AG08395 (cell line): ENCODE measurements around the gene DYNC1LI1.
"Not testable (repeated sequence)": the region's sequence is repeated elsewhere in the genome, so short reads cannot be mapped to it uniquely, and the experiment has no call there.

Experiments used
- DNase-seq: peaks from one replicate; pipeline ENCODE4 v3.0.0; 2012; ENCODE audit warnings: mixed read lengths, low spot score

Gene DYNC1LI1

DNA sequence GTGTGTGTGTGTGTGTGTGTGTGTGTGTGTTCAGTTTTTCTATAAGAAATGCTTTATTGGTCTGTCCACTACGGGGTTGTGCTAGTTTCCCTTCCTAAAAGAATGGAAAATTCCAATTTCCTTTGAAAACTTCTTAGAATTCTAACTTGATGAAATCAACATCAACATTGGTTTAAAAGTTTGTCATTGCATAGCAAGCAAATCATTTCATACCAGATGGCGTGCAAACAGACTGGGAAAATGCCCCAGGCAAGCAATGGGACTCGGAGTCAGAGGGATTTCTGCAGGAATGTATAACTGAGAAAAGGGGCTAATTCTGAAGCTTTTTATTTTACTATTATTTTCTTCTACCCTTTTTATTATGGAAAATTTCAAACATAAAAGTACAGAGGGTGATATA is 13.1 kb upstream of the DYNC1LI1 start:
- peak; percentile 72 for DNase-seq

DNA sequence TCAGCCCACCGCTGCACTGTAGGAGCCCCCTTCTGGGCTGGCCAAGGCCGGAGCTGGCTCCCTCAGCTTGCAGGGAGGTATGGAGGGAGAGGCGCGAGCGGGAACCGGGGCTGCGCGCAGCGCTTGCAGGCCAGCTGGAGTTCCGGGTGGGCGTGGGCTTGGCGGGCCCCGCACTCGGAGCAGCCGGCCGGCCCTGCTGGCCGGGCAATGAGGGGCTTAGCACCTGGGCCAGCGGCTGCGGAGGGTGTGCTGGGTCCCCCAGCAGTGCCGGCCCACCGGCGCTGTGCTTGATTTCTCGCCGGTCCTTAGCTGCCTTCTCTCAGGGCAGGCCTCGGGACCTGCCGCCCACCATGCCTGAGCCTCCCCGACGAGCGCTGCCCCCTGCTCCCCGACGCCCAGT is 8.0 kb upstream of the DYNC1LI1 start:
- DNase-seq: not testable (repeated sequence)

DNA sequence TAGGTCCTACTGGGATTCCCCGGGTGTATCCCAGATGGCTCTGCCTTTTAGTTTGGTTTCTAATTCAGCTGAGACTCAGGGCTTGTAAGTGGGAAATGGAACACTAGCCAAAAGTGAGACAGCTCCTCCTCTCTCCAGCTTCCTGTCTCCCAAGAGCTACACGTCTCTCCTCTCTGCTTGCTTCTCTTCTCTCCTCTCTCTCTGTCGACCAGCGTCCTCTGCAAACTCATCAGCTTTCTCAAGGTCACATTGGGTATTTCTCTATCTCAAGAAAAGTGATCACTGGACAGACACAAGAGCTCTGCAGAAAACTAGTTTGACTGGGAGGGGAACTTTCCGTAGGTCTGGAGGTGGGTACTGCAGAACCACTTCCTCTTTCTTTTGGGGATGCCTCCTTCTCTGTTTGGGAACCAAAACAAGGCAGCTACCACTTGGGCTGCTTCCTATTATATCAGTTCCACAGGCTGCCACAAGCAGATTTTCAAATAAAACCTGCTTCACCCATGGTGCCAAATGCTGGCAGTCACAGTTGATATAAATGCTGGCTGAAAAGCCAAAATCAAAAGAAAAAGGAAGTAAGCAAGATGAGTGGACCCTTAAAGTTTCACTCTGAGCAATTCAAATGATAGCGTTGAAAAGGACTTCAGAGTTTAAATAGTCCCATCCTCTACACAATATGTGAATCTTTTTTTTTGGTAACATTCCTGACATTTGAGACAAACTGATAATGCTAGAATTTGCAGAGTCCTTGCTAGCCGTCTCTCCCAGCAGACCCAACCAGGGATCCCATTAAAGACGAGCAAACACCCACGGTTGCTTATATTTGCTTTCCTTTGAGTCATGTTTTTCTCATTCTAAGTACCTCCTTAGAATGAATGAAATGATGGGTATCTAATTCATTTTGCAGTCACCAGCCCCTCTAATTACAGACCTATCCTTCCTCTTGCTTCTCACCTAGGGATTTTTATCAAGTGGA is 7.2 kb upstream of the DYNC1LI1 start:
- DNase-seq: peak; percentile 58

DNA sequence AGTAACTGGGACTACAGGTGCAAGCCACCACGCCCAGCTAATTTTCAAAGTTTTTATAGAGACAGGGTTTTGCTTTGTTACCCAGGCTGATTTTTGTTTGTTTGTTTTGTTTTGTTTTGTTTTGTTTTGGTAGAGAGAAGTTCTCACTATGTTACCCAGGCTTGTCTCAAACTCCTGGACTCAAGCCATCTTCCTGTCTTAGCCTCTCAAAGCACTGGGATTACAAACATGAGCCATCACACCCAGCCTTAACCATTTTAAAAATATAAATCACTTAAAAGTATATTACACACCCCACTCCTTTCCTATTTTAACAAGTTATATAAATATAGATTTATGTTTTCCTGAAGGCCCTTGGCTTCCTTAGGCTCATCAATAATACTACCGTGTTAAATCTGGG is 6.5 kb upstream of the DYNC1LI1 start:
- DNase-seq: no peak

DNA sequence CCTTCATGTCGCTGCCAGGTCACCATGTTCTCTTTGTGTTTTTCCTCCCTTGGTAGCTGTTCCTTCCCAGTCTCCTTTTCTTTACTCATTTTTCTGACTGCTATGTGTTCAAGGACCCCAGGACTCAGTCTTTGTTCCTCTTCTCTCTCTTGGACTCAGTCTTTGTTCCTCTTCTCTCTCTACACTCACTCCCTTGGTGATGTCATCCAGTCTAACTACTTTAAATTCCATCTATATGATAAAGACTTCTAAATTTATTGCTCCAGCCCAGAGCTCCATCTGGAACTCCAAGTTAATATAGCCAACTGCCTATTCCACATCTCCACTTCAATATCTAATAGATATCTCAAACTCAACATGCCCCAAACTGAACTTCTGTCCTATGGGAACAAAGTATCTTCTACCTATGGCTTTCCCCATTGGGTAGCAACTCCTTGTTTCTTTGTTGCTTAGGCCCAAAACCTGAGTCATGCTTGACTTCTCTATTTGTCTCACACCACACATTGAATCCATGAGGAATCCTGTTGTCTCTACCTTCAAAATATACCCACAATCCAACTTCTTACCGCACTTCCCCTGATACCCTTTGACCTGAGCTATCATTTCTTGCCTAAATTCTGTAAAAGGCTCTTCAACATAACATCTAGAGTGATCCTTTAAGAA is 4.9 kb upstream of the DYNC1LI1 start:
- no peak for DNase-seq

DNA sequence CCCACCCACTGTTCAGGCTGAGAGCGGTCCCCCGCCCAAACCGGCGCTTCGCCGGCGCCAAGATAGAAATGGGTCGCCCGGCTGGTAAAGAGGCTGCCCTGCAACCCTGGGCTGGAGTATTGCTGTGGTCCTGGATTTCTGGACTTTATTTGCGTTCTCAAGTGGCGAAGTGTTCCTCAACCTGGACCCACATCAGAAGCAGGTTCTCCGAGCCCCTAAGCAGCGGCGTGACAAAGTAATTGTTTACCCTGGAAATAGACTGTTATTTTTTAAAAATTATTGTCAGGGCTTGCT is 481 bp upstream of the DYNC1LI1 start:
- no peak for DNase-seq

DNA sequence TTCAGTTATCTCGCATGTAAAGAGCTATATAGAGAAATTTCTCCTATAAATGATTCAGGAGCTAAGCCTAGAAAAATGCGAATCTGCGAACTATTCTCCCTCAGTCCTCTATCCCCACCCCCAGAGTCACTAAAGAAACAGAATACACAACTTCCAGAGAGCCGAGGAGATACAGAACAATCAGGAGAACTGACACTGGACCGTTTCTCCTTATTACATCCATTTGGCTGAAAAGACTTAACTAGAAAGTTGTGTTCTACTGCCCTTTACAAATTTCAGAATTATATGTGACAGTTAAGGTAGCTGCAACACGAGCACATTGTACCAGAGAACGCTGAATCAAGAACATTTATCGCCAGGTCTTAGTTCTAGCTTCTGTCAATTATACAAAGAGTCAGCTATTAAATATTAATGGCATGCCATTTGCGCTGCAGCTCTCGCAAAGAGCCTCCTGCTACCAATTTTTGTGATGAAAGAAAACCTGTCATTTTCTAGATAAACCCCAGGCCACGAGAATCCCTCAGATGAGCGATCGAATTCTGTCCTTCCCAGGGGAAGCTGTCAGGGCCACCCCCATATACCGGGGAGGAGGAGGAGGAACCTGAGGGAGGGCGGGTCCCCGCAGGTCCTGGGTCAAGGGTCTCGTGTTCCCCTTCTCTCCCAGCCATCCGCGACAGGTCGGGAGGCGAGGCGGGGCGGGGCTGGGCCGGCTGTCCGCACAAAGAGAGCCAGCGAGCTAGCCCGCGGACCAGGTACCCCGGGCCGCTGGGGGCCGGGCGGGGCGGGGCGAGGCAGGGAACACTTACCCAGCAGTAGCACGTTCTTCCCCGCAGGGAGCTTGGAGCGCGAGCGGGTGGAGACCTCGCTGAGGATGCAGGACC is 878 bp downstream of the DYNC1LI1 start:
- DNase-seq: peak; percentile 27

DNA sequence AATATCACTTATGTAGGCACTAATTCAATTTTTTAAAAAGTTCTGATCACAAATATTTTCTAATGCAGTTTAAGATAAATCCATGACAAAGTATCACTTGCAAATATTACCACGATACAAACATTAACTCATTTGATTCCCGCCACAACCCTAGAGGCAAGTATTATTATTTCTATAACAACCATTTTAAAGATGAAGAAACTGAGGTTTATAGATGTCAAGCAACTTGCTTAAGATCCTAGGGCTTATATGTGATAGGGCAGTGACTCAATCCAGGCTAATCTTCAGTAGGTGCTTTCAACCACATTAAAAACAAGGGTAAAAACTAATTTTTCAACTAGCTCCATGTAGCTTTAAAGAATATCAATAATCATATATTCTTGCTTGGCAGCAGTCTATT is 1.7 kb downstream of the DYNC1LI1 start:
- no peak for DNase-seq

DNA sequence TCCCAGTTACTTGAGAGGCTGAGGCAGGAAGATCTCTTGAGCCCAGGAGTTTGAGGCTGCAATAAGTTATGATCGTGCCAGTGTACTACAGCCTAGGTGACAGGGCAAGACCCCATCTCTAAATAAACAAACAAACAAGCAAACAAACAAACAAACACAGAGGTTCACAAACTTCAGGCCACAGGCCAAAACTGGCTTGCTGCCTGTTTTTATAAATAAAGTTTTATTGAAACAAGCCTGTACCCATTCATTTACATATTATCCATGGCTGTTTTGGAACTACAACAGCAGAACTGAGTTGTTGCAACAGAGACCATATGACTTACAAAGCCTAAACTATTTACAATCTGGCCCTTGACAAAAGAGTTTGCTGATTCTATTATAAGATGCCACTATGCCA is 6.5 kb downstream of the DYNC1LI1 start:
- DNase-seq: no peak

DNA sequence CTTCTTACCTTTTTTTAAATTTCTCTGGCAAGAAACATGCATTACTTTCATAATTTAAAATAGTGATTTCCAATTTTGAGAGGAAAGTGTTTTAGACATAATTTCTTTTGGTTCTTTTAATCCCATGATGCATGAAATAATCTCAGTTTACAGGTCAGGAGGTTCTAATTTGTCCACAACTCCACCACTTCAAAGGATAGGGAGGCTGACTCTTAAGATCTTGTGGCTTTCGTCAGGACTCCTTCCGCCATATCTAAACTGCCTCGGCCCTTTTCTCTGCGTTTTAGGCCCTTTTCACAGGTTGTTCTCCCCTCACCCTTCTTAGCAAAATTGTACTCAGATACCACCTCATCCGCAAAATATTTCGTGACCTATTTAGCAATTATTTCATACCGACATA is 8.0 kb downstream of the DYNC1LI1 start:
- DNase-seq: no peak

DNA sequence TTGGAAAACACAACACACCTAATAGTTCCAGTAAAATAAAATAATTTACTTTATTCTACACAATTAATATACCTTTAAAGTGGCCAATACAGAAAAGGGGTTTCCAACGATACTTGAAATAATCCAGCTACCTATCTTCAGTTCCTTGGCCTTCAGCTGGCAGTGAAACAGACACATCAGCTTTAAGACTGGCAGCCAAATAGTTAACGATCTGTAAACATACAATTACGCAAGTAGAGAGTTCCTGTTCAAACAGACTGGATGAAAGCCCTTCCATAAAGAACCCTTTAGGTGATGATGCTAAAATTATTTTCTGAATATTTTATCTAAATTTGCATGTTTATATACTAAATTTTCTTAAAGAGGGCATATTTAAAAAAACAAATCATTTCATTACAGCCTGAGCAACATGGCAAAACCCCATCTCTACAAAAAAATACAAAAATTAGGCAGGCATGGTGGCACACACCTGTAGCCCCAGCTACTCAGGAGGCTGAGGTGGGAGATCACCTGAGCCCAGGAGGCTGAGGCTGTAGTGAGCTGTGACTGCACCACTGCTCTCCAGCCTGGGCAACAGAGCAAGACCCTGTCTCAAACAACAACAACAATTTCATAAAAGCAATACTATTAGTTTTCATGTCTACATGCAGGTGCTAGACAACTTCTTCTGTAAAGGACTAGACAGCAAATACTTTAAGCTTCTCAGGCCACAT is 12.9 kb downstream of the DYNC1LI1 start:
- DNase-seq: no peak

DNA sequence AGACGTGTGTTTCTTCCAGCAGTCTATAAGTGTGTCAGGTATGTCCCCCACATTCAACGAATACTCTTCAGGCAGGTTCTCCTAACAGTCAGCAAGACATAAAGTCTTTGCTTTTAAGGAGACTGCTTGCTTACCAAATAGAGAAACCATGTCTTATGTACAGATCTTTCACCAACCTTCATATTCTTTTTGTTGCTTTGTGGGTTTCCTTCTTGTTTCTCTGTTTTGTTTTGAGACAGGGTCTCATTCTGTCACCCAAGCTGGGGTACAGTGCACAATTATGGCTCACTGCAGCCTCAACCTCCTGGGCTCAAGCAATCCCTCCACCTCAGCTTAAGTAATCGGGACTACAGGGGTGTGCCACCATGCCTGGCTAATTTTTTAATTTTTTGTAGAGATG is 14.3 kb downstream of the DYNC1LI1 start:
- DNase-seq: no peak

DNA sequence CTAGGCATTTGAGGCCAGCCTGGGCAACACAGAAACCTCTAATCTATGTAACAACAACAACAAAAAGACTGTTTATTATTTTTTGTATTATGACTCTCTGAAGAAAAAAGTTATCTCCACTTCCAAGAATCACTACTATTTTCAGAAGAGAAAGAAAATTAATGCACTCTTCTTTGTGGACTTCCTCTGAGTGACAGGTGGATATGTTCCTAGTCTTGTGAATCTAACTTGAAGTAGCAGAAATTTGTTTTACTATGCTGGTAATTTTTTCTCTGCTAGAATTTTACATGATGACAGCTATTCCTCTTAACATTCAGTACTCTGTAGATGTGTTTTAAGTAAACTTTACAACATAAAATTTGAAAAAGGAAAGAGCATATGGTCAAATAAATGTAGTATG is 16.7 kb downstream of the DYNC1LI1 start:
- DNase-seq: no peak

DNA sequence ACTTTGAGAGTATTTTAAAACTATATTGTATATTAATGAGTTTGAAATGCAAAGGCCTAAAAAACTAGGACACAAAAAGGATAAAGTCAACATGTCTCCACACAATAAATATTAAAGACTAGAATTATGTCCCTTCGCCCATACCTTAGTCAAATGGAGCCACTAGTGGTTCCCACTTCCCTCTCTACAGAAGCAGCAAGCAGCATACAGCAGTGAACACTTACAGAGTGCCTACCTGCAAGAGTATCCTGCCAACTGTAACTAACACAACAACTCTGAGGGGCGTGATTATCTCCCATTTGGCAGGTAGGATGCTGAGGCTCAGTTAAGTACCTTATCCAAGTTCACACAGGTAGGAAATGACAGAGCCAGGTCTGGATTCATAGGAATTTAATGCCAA is 17.2 kb downstream of the DYNC1LI1 start:
- DNase-seq: no peak

DNA sequence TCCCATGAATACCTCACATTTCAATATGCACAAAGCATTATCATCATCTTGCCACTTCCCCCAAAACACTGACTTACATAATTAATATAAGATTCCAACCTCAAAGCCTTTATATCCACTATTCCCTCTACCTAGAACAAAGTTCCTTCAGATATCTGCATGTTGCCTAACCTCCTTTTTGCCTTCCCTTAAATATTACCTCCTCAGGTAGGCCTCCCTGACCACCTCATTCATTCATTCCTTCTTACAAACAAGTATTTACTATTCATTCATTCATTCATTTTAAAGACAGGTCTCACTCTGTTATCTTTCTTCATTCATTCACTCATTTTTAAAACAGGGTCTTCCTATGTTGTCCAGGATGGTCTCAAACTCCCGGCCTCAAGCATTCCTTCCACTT is 18.6 kb downstream of the DYNC1LI1 start:
- no peak for DNase-seq

DNA sequence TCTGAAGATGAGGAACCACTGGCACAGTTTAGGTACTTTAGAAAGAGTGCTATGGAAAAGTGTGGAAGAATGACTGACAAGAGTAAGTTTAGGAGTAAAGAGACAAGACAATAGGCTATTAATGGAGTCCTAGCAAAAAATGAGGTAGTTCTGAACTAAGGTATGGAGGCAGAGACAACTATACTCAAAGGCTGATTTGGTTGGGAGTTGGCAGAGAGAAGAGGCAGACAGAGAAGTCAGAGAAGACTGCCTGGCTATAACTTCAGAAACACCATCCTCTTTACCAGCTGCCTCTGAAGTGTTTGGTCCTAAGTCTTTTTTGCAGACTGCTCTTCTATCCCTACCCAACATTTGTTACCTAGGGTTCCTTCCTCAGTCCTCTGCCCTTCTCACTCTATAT is 19.2 kb downstream of the DYNC1LI1 start:
- DNase-seq: no peak

DNA sequence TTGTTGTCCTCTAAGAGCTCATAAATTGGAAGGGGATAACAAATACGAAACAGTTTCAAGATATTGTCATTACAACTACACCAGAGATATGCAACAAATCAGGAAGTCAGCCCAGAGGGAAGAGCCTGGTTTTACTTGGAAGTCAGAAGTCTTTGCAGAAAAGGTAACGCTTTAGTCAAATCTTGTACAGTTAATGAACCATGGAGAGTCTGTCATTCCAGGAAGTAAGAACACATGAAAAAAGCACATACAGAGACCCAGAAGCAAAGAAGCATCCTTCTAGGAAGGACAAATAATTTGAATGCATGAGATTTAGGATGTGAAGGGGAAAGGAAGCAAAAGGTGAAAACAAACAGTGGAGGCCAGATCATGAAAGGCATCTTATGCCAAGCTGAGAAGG is 19.6 kb downstream of the DYNC1LI1 start:
- no peak for DNase-seq

DNA sequence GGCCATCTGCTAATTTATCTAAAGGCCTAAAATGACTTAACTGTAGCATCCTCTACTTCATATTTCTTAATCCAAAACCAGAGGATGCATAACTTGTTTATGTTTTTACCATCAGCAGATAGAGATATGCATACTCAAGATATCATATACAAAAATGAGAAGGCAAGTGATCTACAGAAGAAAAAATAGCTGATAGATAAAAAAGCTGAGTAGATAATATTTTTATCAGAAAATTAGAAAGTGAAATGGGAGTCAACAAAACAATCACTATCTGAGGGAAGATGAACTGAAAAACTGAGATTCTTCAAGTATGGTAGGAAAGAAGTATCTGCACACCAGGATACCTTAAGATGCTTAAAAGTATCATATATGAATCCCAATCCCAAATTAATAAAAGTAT is 25.4 kb downstream of the DYNC1LI1 start:
- no peak for DNase-seq

DNA sequence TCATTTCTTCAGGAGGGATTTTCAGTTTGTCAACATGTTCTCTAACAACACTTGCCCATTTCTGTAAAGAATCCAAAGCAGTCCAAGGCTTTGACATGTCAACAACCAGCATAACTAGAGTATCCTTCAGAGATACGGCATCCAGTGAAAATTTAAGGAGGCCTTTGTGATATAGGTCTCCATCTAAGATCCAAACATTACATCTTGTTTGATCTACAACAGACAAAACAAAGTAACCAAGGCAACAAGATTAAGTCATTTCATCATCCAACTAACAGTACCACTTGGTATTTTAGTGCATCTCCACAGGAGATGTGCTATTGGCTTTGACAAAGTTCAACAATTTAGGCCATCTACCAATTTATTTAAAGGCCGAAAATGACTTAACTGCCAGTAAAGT is 25.8 kb downstream of the DYNC1LI1 start:
- DNase-seq: no peak

DNA sequence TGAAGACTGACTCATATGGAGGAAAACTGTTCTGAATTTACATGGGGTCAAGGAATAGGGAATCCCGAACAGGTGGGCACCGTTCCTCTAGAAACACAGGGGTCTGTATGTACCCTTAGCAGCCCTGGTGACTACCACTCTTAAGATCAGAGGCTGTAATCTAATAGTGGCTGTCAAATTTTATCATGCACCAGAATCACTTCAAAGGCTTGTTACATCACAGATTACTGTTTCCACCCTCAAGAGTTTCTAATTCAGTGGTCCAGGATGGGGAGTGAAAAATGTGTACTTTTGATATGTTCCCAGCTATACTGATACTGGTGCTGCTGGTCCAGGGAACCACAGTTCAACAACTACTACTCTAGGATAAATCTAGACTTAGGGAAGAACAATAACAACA is 27.9 kb downstream of the DYNC1LI1 start:
- no peak for DNase-seq

DNA sequence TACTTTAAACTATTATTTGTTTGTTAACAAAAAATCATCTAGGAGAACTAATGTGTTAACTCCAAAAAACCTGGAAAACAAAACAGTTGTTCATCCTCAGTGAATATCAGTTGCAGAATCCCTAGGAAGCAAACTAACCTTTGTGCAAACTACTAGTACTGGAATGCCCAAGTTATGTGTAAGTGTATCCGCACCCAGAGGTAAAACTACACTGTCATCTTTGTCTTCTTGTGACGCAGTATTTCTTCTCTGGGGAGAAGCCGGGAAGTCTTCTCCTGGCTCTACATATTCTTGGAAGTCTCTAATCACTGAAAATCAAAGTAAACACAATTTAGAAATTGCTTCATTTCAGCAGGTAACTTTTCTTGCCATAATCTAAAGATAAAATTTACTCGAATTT is 29.8 kb downstream of the DYNC1LI1 start:
- no peak for DNase-seq

DNA sequence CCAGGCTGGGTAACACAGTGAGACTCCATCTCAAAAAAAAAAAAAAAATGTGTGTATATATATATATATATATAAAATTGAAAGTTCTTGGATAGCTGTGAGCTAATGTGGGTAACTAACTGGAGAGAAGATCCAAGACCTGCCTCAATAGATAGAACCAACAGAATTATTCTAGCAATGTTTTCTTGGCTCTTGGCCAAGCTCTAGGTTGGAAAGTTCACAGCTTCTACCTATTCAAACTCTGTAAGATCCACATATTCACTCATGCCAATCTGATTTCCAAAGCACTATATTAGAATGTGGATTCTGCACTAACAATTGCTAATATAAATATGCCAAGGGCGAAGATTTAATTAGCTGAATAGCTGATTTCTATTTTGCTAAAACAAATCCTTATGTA is 38.2 kb downstream of the DYNC1LI1 start:
- no peak for DNase-seq
